Measurements from ENCODE around the gene EEFSEC. TPM values are rescaled to one million over a fixed set of nuclear protein-coding genes. Genes with fewer than 3 reads are reported as not detected.

The EEFSEC gene
- total RNA-seq, 1 experiment from 2014 or later, result 21.3 TPM

- no peak overlapping the region for H3K4me2 ChIP-seq
- H3K9me3 ChIP-seq (ENCODE audit: insufficient read depth, low read depth), result no peaks in the 10 kb centered on the region
- no peak overlapping the region for H3K4me3 ChIP-seq
- H3K27ac ChIP-seq, result no peak overlapping the region
- H3F3A ChIP-seq (ENCODE audit: insufficient read depth, low read depth), result peaks cover 22% of the 10 kb centered on the region; the same call in 1 of the 2 replicates
- no peak overlapping the region for H2AFZ ChIP-seq
- no peaks in the 10 kb centered on the region for H3K79me2 ChIP-seq (ENCODE audit: low read depth)
- no peak for DNase-seq
- H3K9me2 ChIP-seq (ENCODE audit: insufficient read depth), result no peaks in the 10 kb centered on the region
- intact Hi-C loops (cut with micrococcal nuclease; ENCODE audit: unreplicated experiment), result no loop called here
- BruUV-seq (replicated peaks), result no TSS peak
- H3K36me3 ChIP-seq (ENCODE audit: low read depth), result no peaks in the 10 kb centered on the region
- TF ChIP-seq CTCF (conservative IDR thresholded peaks at IDR 0.05) (no peak), EZH2 (IDR thresholded peaks at IDR 0.05; ENCODE audit: low read depth) (no peak)
- no peaks in the 10 kb centered on the region for H4K20me1 ChIP-seq (ENCODE audit: insufficient read depth)
- H3K27me3 ChIP-seq (ENCODE audit: insufficient read depth, low read depth), result no peaks in the 10 kb centered on the region
- CTCF ChIA-PET, result no interaction called here
- POLR2A ChIA-PET (ENCODE audit: unreplicated experiment), result no interaction called here
- peaks cover 31% of the 10 kb centered on the region for H3K4me1 ChIP-seq (replicated peaks; ENCODE audit: insufficient read depth)
Measured at GRCh38 chr3:128381609-128382008, 228.3 kb downstream of the EEFSEC start.

- no peaks in the 10 kb centered on the region for H3K27me3 ChIP-seq (ENCODE audit: insufficient read depth, low read depth)
- no peak overlapping the region for H2AFZ ChIP-seq
- H3F3A ChIP-seq (ENCODE audit: insufficient read depth, low read depth), result peaks cover 22% of the 10 kb centered on the region; the same call in 1 of the 2 replicates
- no TSS peak for BruUV-seq (replicated peaks)
- H3K4me1 ChIP-seq (replicated peaks; ENCODE audit: insufficient read depth), result peaks cover 31% of the 10 kb centered on the region
- TF ChIP-seq EZH2 (IDR thresholded peaks at IDR 0.05; ENCODE audit: low read depth) (no peak), CTCF (conservative IDR thresholded peaks at IDR 0.05) (no peak)
- no peaks in the 10 kb centered on the region for H3K79me2 ChIP-seq (ENCODE audit: low read depth)
- CTCF ChIA-PET, result no interaction called here
- H3K27ac ChIP-seq, result peak overlapping the region; percentile 62; the same call in 1 of the 2 replicates
- no peak for DNase-seq
- no peaks in the 10 kb centered on the region for H3K9me2 ChIP-seq (ENCODE audit: insufficient read depth)
- intact Hi-C loops (cut with micrococcal nuclease; ENCODE audit: unreplicated experiment), result no loop called here
- H3K9me3 ChIP-seq (ENCODE audit: insufficient read depth, low read depth), result no peaks in the 10 kb centered on the region
- H3K36me3 ChIP-seq (ENCODE audit: low read depth), result no peaks in the 10 kb centered on the region
- POLR2A ChIA-PET (ENCODE audit: unreplicated experiment), result no interaction called here
- 0 out of 2 replicates have a peak overlapping the region, but pooled peaks have one; percentile 56 for H3K4me2 ChIP-seq
- H3K4me3 ChIP-seq, result no peak overlapping the region
- H4K20me1 ChIP-seq (ENCODE audit: insufficient read depth), result no peaks in the 10 kb centered on the region
Measured at GRCh38 chr3:128382221-128382807, 229.0 kb downstream of the EEFSEC start.

- Histone ChIP-seq H3K27me3 (ENCODE audit: insufficient read depth, low read depth) (no peaks in the 10 kb centered on the region), H3K36me3 (ENCODE audit: low read depth) (no peaks in the 10 kb centered on the region), H3K9me2 (ENCODE audit: insufficient read depth) (no peaks in the 10 kb centered on the region), H2AFZ (no peak overlapping the region), H3K4me2 (peak overlapping the region; percentile 56), H3F3A (ENCODE audit: insufficient read depth, low read depth) (peaks cover 22% of the 10 kb centered on the region; the same call in 1 of the 2 replicates), H3K4me1 (replicated peaks; ENCODE audit: insufficient read depth) (peaks cover 31% of the 10 kb centered on the region), H3K4me3 (no peak overlapping the region), H4K20me1 (ENCODE audit: insufficient read depth) (no peaks in the 10 kb centered on the region), H3K27ac (peak overlapping the region; percentile 62), H3K79me2 (ENCODE audit: low read depth) (no peaks in the 10 kb centered on the region), H3K9me3 (ENCODE audit: insufficient read depth, low read depth) (no peaks in the 10 kb centered on the region)
- BruUV-seq (replicated peaks), result no TSS peak
- CTCF ChIA-PET, result interaction anchor here (0.6 to 1.3 kb wide), 2 partner anchors 23 to 659 kb away, joined by 4 to 12 read pairs; no protein-coding TSS in a partner anchor
- TF ChIP-seq EZH2 (IDR thresholded peaks at IDR 0.05; ENCODE audit: low read depth), result no peak
- TF ChIP-seq CTCF (conservative IDR thresholded peaks at IDR 0.05), result no peak
- POLR2A ChIA-PET (ENCODE audit: unreplicated experiment), result interaction anchor here (0.6 to 0.8 kb wide), 3 partner anchors 68 to 315 kb away, joined by 3 to 11 read pairs (median 6); no protein-coding TSS in a partner anchor
- intact Hi-C loops (cut with micrococcal nuclease; ENCODE audit: unreplicated experiment), result loop anchor here (1.0 kb wide), 1 partner anchor 34 kb away; no protein-coding TSS in a partner anchor
- peak; percentile 83 to 95 for DNase-seq
Measured at GRCh38 chr3:128383316-128384235, 230.3 kb downstream of the EEFSEC start.
